HG03571 (cell line): ENCODE results near the gene RASAL1.

ENCODE experiments used
- ATAC-seq: cut with Tn5 transposase; IDR thresholded peaks from one replicate; pipeline ENCODE4 v1.9.1; 2021; ENCODE audit not compliant: unreplicated experiment

The RASAL1 gene

DNA sequence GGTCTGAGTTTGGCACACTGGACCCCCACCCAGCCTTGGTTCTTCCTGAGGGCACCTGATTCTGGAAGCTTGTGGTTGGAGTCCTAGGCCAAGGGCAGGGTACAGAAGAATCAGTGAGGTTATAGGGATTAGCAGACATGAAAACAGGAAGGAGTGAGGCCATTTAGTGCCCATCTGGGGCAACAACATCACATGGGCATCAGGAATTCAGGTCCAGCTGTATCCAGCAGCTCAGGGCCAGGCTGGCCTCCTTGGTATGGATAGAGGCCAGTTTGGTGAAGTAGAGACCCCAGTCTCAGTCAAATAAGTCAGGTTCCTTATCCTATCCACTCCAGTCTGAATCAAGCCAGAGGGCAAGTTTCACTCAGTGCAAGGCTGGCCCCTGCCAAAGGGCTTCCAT lies 36.2 kb downstream of the RASAL1 start:
- ATAC-seq: no peak

GRCh38 chr12:113098441-113099028 lies 37.0 kb downstream of the RASAL1 start:
- ATAC-seq: no peak

- ATAC-seq: no peak
Measured at GRCh38 chr12:113097716-113098440, 37.7 kb downstream of the RASAL1 start.

- ATAC-seq: no peak
Measured at GRCh38 chr12:113096675-113097461, 38.7 kb downstream of the RASAL1 start.

DNA sequence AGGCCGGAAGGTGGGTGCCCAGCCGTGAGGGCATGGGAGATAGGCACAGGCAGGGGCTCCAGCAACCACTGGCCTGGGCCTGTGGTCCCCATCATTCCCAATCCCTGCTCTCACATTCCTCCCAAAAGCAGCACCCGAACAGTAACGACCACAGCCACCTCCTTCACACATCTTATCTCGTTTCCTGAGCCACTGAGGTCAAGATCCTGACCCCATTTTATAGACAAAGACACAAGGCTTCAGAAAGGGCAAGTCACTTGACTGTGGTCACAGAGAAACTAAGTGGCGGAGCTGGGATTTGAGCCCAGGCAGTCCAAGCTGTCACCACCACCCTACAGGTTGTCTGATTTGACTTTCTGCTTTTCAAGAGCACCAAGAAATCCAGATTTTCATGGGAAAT lies 40.2 kb downstream of the RASAL1 start:
- ATAC-seq: no peak

- no peak for ATAC-seq
Measured at GRCh38 chr12:113094738-113095137, 40.8 kb downstream of the RASAL1 start.

- ATAC-seq: no peak
Measured at GRCh38 chr12:113093409-113094101, 42.0 kb downstream of the RASAL1 start.

GRCh38 chr12:113092607-113093408 lies 42.8 kb downstream of the RASAL1 start:
- ATAC-seq: no peak

- ATAC-seq: no peak
Measured at GRCh38 chr12:113091506-113091905, 44.1 kb downstream of the RASAL1 start.

- no peak for ATAC-seq
Measured at GRCh38 chr12:113090740-113091139, 44.8 kb downstream of the RASAL1 start.

DNA sequence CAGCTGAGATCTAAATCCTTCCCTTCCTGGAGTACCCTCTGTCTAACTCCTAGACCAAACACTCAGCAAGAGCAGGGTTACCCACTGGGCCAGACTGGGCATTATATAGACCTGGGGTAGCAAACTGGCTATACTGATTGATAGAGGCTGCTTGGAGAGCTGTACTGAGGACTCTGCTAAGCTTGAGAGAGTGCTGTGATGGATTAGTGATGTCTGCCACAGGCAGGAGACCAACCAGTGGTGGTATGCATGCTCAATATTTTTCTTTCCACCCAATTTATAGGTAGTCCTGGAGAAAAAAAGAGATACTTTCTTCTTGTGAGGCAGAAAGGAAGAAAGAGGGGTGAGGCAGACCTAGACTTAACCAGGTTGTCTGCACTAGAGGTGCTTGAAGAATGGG lies 45.7 kb downstream of the RASAL1 start:
- no peak for ATAC-seq

GRCh38 chr12:113088971-113089756 lies 46.4 kb downstream of the RASAL1 start:
- ATAC-seq: no peak

GRCh38 chr12:113088037-113088436 lies 47.5 kb downstream of the RASAL1 start:
- ATAC-seq: no peak

GRCh38 chr12:113087193-113087592 lies 48.4 kb downstream of the RASAL1 start:
- ATAC-seq: no peak

GRCh38 chr12:113086249-113087164 lies 49.1 kb downstream of the RASAL1 start:
- no peak for ATAC-seq

DNA sequence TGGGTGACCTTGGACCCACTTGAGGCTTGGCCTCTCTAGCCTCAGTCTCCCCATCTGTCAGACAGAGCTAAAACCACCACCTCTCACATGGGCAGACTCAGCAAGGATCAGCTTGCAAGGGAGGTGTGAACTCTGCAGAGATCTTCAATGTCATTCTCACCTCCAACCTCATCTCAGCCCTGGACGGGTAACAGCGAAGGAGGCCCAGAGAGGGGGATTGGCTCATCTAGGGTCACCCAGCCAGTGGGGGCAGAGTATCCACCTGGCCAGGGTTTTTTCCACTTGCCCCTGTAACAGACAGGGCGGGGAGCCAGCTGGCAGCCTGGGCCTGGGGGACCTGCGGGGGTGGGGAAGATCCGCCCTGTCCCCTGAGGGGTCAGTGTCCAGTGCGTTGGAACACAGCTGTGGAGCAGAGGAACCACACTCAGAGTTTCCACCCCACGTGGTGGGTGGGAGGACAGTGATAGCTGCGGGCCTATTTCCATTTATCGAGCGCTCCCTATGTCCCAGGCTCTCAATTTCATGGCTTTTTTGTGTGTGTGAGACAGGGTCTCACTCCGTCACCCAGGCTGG lies 51.6 kb downstream of the RASAL1 start:
- ATAC-seq: no peak

- ATAC-seq: peak; percentile 79
Measured at GRCh38 chr12:113082486-113083148, 52.9 kb downstream of the RASAL1 start.

GRCh38 chr12:113081873-113082272 lies 53.7 kb downstream of the RASAL1 start:
- no peak for ATAC-seq
